T-helper 2 cell treated with Interferon-gamma antibody and Interleukin-4, amounts not matched to agents 5 μg/mL and 100 μg/mL, for 36 hours (primary cell): Measurements from ENCODE around the gene KLF15.
"Not testable (repeated sequence)": the region's sequence is repeated elsewhere in the genome, so short reads cannot be mapped to it uniquely, and the experiment has no call there.

ENCODE experiments used
- DNase-seq: peaks from one replicate; pipeline ENCODE4 v3.0.0; 2021; ENCODE audit warnings: low spot score
- H3K27ac Mint-ChIP-seq: one replicate; pipeline ENCODE4 v1.8.0; 2021; ENCODE audit warnings: mild to moderate bottlenecking, mixed read lengths
- H3K27me3 Mint-ChIP-seq: one replicate; pipeline ENCODE4 v1.8.0; 2021; ENCODE audit warnings: low read depth, mixed read lengths
- H3K36me3 Mint-ChIP-seq: one replicate; pipeline ENCODE4 v1.8.0; 2021; ENCODE audit warnings: low read depth, mixed read lengths
- H3K4me1 Mint-ChIP-seq: one replicate; pipeline ENCODE4 v1.8.0; 2021; ENCODE audit warnings: low read depth, mixed read lengths
- H3K4me3 Mint-ChIP-seq: one replicate; pipeline ENCODE4 v1.8.0; 2022; ENCODE audit warnings: mild to moderate bottlenecking, moderate library complexity, mixed read lengths
- H3K9me3 Mint-ChIP-seq: one replicate; pipeline ENCODE4 v1.8.0; 2021; ENCODE audit warnings: mixed read lengths

KLF15 gene

GRCh38 chr3:126340943-126341754 lies 16.1 kb downstream of the KLF15 start:
- Mint-ChIP-seq H3K36me3 (no peaks in the 10 kb centered on the region), H3K4me3 (no peak overlapping the region)
- DNase-seq: no peak

GRCh38 chr3:126340596-126340942 lies 16.6 kb downstream of the KLF15 start:
- Mint-ChIP-seq H3K27ac (no peak overlapping the region), H3K4me3 (no peak overlapping the region), H3K9me3 (no peaks in the 10 kb centered on the region), H3K27me3 (no peaks in the 10 kb centered on the region), H3K4me1 (no peaks in the 10 kb centered on the region), H3K36me3 (no peaks in the 10 kb centered on the region)
- no peak for DNase-seq

More at GRCh38 chr3:126340943-126341754, 16.1 kb downstream of the KLF15 start:
- no peaks in the 10 kb centered on the region for H3K4me1 Mint-ChIP-seq
- H3K9me3 Mint-ChIP-seq: no peaks in the 10 kb centered on the region
- no peaks in the 10 kb centered on the region for H3K27me3 Mint-ChIP-seq
- H3K27ac Mint-ChIP-seq: no peak overlapping the region

GRCh38 chr3:126340081-126340511 lies 17.1 kb downstream of the KLF15 start:
- Mint-ChIP-seq H3K9me3 (no peaks in the 10 kb centered on the region), H3K36me3 (no peaks in the 10 kb centered on the region), H3K4me3 (no peak overlapping the region), H3K4me1 (no peaks in the 10 kb centered on the region), H3K27me3 (no peaks in the 10 kb centered on the region), H3K27ac (no peak overlapping the region)
- DNase-seq: no peak

DNA sequence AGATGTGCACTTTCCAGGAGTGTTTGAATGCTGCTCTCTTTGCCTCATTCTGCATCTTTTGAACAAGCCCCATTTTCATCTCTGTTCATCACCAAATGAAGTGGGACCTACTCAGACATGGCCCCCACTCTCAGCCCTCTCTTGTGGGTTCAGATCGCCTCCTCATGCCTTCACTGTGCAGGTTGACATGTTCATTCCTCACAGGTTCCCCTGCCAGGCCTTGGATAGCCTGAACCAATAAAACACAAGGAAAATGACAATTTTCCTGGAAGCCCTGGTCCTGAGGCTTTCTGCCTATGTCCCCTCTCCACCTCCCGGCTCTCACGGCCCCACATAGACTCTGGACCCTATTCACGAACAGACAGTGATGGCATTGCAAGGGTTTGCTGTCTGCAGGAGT lies 17.7 kb downstream of the KLF15 start:
- no peak overlapping the region for H3K27ac Mint-ChIP-seq
- H3K9me3 Mint-ChIP-seq: no peaks in the 10 kb centered on the region
- H3K36me3 Mint-ChIP-seq: no peaks in the 10 kb centered on the region
- no peak overlapping the region for H3K4me3 Mint-ChIP-seq
- no peak for DNase-seq
- no peaks in the 10 kb centered on the region for H3K27me3 Mint-ChIP-seq
- no peaks in the 10 kb centered on the region for H3K4me1 Mint-ChIP-seq

- Mint-ChIP-seq H3K27me3 (no peaks in the 10 kb centered on the region), H3K36me3 (no peaks in the 10 kb centered on the region), H3K27ac (no peak overlapping the region), H3K4me3 (no peak overlapping the region), H3K4me1 (no peaks in the 10 kb centered on the region), H3K9me3 (no peaks in the 10 kb centered on the region)
- DNase-seq: no peak
These were observed 18.4 kb downstream of the KLF15 start for GRCh38 chr3:126338790-126339288.

DNA sequence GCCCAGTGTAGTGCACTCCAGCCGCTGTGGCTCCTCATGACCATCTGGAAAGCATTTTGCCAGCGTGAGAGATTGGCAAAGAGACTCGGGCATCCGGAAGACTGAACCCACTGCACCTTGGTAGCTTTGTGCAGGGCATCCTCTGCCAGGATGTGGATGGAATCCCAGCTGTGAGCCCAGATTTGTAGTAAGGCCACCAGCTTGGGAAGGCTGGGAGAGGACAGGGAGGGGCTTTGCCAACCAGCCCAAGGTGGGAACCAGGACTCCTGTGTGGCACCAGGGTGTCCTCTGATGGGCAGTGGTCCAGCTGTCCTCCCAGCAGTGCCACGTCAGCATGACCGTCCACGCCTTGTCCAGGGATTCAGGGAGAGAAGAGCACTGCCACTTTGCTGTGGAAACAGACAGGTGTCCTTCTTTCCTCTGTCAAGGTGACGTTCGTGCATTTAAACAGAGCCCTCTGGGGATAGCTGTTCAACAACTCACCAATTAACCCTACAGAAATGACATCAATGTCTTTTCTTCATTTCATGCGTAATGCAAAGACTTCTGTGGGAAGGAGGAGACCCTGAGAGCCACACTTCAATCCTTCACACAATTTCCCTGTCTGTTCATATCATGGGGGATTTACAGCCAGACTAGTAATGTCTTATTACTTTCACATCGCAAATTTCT lies 19.1 kb downstream of the KLF15 start:
- Mint-ChIP-seq H3K27ac (no peak overlapping the region), H3K27me3 (no peaks in the 10 kb centered on the region), H3K4me3 (no peak overlapping the region), H3K36me3 (no peaks in the 10 kb centered on the region), H3K4me1 (no peaks in the 10 kb centered on the region), H3K9me3 (no peaks in the 10 kb centered on the region)
- no peak for DNase-seq

DNA sequence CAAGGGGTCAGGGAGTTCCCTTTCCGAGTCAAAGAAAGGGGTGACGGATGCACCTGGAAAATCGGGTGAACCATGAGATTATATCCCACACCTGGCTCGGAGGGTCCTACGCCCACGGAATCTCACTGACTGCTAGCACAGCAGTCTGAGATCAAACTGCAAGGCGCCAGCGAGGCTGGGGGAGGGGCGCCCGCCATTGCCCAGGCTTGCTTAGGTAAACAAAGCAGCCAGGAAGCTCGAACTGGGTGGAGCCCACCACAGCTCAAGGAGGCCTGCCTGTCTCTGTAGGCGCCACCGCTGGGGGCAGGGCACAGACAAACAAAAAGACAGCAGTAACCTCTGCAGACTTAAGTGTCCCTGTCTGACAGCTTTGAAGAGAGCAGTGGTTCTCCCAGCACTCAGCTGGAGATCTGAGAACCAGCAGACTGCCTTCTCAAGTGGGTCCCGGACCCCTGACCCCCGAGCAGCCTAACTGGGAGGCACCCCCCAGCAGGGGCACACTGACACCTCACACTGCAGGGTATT lies 25.3 kb downstream of the KLF15 start:
- DNase-seq, H3K27ac Mint-ChIP-seq, H3K4me1 Mint-ChIP-seq, H3K27me3 Mint-ChIP-seq, H3K4me3 Mint-ChIP-seq, H3K36me3 Mint-ChIP-seq: not testable (repeated sequence)
- peaks cover 17% of the 10 kb centered on the region for H3K9me3 Mint-ChIP-seq

GRCh38 chr3:126329927-126330725 lies 27.1 kb downstream of the KLF15 start:
- no peaks in the 10 kb centered on the region for H3K27me3 Mint-ChIP-seq
- no peaks in the 10 kb centered on the region for H3K4me1 Mint-ChIP-seq
- H3K27ac Mint-ChIP-seq: no peak overlapping the region
- H3K4me3 Mint-ChIP-seq: no peak overlapping the region
- no peak for DNase-seq
- peaks cover 22% of the 10 kb centered on the region for H3K9me3 Mint-ChIP-seq
- H3K36me3 Mint-ChIP-seq: no peaks in the 10 kb centered on the region

DNA sequence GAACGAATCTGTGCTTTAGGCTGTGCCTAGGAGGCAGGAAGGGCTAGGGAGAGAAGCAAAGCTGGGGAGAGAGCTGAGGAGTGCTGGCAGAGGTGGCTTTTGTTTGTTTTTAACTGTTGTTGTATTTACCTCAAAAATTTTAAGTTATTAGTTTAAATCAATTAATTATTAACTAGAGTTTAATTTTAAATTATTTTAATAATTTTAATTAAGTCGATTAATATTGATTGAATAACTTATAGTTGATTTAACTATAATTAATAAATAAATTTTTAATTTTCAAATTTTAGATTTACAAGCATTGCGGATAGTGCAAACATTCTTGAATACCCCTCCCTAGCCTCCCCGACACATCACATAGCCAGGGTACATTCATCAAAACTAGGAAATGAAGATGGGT lies 30.6 kb downstream of the KLF15 start:
- H3K27me3 Mint-ChIP-seq: no peaks in the 10 kb centered on the region
- H3K4me1 Mint-ChIP-seq: no peaks in the 10 kb centered on the region
- H3K36me3 Mint-ChIP-seq: no peaks in the 10 kb centered on the region
- no peak overlapping the region for H3K4me3 Mint-ChIP-seq
- H3K27ac Mint-ChIP-seq: no peak overlapping the region
- peaks cover 22% of the 10 kb centered on the region for H3K9me3 Mint-ChIP-seq
- no peak for DNase-seq

DNA sequence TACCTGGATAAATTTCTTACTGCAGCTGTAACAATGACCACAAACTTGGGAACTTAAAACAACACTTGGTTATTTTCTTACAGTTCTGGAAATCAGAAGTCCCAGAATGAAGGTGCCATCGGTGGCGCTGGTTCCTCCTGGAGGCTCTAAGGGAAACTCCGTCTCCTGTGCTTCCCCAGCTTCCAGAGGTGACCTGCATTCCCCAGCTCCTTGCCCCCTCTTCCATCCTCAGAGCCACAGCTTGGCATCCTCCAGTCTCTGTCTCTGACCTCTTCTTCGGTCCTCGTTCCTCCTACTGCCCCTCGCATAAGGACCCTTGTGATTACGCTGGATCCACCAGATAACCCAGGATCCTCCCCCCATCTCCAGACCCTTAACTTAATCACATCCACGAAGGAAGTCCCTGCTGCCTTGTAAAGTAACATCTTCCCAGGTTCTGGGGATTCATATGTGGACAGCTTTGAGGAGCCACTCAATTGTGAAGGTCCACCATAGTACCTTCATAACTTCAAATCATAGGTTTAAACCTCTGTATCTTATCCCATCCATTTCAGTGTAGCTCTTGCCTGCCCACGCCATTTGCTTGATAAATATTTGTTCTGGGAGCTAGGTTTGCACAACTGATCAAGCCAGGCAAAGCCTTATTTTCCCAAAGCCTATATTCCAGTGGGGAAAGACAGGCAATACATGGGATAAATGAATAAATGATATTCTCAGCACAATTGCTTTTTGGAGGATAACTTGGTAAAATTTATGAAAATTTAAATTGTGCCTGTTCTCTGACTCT lies 34.8 kb downstream of the KLF15 start:
- no peak overlapping the region for H3K27ac Mint-ChIP-seq
- H3K9me3 Mint-ChIP-seq: peaks cover 5% of the 10 kb centered on the region
- peaks cover 2% of the 10 kb centered on the region for H3K27me3 Mint-ChIP-seq
- H3K4me1 Mint-ChIP-seq: no peaks in the 10 kb centered on the region
- H3K4me3 Mint-ChIP-seq: no peak overlapping the region
- H3K36me3 Mint-ChIP-seq: no peaks in the 10 kb centered on the region
- DNase-seq: no peak

GRCh38 chr3:126321490-126321889 lies 35.7 kb downstream of the KLF15 start:
- Mint-ChIP-seq H3K4me3 (no peak overlapping the region), H3K36me3 (no peaks in the 10 kb centered on the region), H3K27me3 (peaks cover 2% of the 10 kb centered on the region), H3K4me1 (no peaks in the 10 kb centered on the region), H3K27ac (no peak overlapping the region), H3K9me3 (peaks cover 4% of the 10 kb centered on the region)
- DNase-seq: no peak

DNA sequence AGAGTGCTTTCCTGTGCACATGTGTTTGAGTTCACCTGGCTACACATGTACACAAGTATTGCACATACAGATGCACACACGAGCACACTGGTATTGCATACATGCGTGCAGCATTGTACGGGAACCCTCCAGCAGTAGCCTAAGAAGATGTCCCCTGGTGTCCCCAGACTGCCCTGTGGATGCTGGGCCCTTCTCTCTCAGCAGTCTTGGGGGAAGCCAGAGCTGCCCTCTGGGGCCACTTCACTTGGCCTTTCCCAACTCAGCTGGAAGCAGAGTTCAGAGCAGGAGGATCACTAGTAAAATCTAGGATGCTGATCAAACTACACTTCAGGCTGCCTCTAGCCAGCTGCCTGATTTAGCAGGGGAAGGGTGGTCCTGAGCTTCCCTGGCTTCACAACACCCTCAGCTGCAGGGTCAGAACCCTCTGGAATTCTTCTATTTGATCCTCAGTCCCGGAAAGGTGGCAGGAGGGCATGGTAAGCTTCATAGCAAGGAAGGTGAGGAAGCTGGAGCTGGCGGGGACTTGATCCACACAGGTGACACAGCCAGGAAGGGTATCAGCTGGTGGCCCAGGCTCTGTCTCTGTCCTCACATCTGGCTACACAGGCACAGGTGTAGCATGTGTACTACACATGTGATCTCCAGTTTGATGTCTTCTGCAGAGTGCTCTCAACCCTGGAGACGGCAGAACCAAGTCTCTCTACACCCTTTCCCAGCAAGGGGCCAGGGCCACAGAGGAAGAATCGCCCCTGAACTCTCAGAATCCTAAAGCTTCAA lies 36.5 kb downstream of the KLF15 start:
- H3K36me3 Mint-ChIP-seq: no peaks in the 10 kb centered on the region
- DNase-seq: no peak
- peaks cover 2% of the 10 kb centered on the region for H3K27me3 Mint-ChIP-seq
- no peaks in the 10 kb centered on the region for H3K9me3 Mint-ChIP-seq
- no peak overlapping the region for H3K27ac Mint-ChIP-seq
- H3K4me1 Mint-ChIP-seq: no peaks in the 10 kb centered on the region
- no peak overlapping the region for H3K4me3 Mint-ChIP-seq
